22Rv1 (cell line): ENCODE data around the gene KIF6.
A peak's percentile ranks its signal among the peaks of the same experiment; 100 is the strongest.

Source experiments
- H3K27ac ChIP-seq: fragments of 450-650 bp; 2 replicates; pipeline ENCODE4 v1.5.1; 2017
- ZFX ChIP-seq: fragments of 450-650 bp; IDR thresholded peaks from 2 replicates; pipeline ENCODE4 v1.6.1; 2017; ENCODE audit warnings: antibody characterized with exemption, borderline replicate concordance
- TF ChIP-seq, protein P1 (sequence below): fragments of 450-650 bp; IDR thresholded peaks from 2 replicates; pipeline ENCODE4 v1.5.1; 2017; ENCODE audit warnings: mild to moderate bottlenecking

The KIF6 gene

DNA sequence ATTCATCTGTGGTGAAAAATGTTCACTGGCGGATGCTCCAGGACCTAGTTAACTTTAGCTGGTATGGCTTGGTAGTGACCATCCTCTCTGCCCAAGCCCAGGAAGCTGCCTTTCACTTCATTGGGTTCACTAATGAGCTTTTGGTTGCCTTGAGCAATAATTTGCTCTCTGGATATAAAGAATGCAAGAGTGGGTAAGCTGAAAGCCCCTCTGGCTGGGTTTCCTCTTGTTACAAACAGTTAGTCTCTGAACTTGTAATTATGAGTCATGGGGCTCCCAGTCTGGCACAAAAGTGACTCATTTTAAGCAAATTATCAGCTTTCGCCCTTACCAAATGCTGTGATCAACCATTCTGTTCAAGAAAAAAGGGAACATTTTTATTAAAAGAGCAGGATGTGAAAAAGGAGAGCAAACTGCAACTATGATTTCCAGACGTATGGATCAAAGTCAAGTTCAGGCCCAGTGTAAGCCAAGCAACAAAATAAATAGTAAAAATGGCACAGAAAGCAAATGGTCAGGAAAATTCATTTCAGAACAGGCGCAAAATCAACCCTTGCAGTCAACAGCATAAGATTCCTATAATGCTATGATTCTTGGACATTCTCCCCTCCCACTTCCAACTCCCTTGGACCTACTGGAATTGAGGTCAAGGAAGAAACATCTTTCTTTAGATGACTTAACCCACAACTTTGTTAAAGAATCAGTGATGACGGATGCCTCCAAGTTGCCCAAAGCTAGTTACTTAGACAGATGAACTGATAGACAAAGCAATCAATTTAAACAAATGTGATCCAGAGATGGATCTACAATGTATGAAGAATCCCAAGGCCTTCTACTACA, 272.7 kb downstream of the KIF6 start:
- no peak for TF ChIP-seq ZFX
- TF ChIP-seq, protein P1, sequence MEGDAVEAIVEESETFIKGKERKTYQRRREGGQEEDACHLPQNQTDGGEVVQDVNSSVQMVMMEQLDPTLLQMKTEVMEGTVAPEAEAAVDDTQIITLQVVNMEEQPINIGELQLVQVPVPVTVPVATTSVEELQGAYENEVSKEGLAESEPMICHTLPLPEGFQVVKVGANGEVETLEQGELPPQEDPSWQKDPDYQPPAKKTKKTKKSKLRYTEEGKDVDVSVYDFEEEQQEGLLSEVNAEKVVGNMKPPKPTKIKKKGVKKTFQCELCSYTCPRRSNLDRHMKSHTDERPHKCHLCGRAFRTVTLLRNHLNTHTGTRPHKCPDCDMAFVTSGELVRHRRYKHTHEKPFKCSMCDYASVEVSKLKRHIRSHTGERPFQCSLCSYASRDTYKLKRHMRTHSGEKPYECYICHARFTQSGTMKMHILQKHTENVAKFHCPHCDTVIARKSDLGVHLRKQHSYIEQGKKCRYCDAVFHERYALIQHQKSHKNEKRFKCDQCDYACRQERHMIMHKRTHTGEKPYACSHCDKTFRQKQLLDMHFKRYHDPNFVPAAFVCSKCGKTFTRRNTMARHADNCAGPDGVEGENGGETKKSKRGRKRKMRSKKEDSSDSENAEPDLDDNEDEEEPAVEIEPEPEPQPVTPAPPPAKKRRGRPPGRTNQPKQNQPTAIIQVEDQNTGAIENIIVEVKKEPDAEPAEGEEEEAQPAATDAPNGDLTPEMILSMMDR, result no peak
- no peak overlapping the region for H3K27ac ChIP-seq

DNA sequence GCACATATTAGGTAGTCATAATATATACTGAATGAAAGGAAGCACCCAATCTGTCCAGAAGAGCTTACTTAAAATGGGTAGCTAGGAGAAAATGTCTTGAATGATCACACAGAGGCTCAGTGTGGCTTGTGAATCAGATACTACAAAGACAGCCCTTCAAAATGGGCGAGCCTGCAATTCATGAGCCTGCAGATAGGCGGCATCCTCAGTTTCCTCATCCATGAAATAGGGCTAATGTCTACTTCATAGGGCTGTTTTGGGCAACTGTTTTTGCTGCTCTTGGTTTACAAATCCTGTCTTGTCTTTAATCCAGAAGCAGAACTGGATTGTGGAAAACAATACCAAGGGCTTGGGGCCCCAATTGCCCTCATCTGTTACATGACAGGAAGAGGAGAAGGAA, 273.4 kb downstream of the KIF6 start:
- no peak overlapping the region for H3K27ac ChIP-seq
- TF ChIP-seq ZFX, result no peak
- TF ChIP-seq, protein P1, result peak; percentile 69

DNA sequence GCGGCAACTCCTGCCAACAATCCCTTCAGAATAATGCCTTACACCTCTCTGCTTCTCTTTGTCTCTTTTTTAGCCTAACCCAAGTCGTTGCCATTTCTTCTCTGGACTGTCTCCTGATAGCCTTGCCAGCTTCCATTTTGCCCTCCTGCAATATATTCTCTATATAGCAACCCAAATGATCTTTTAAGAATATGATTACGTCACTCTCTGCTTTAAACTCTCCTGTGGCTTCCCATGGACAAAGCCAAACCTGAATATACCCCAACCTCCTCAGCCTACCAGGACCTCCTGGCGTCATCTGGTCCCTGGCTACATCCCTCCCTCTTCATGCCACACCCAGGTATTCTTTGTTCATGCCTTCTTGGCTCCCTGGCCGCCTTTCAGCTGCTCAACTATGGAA, 276.2 kb downstream of the KIF6 start:
- no peak overlapping the region for H3K27ac ChIP-seq
- TF ChIP-seq, protein P1, result no peak
- no peak for TF ChIP-seq ZFX

DNA sequence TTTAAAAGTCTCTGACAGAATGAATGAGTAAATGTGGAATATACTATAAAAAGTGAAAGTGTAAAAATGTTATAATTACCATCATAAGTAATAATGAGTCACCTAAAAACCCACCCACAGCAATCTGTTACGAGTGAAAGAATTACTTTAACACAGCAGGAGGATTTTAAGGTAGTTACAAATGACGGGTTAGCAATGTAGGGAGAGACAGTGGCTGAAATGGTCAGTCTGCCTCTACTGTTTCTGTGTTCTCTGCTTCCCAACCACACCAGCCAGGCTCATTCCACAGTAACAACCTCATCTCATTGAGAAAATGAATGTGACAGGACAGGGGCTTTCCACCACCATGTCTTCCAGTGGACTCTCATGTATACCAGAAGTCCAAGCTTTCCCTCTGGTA, 278.3 kb downstream of the KIF6 start:
- no peak overlapping the region for H3K27ac ChIP-seq
- TF ChIP-seq, protein P1, result no peak
- TF ChIP-seq ZFX, result no peak

DNA sequence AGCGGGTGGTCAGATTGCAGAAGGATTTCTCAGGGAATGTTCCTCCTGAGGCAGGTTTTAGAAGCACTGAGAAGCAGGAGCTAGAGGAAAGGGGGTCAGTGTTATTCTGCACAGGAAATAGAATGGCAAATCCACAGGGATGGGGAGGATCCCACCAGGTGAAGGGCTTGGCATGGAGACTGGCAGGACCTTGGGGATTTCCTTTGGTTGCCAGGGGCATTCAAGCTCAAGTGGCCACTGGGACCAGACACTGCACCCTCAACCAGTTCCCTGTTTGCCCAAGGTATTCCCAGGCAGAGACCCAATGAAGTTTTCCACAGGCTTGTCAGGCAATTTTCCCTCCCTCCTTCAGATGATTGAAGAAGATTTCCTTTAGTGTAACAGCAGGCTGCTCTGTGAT, 279.5 kb downstream of the KIF6 start:
- TF ChIP-seq, protein P1, result no peak
- no peak overlapping the region for H3K27ac ChIP-seq

DNA sequence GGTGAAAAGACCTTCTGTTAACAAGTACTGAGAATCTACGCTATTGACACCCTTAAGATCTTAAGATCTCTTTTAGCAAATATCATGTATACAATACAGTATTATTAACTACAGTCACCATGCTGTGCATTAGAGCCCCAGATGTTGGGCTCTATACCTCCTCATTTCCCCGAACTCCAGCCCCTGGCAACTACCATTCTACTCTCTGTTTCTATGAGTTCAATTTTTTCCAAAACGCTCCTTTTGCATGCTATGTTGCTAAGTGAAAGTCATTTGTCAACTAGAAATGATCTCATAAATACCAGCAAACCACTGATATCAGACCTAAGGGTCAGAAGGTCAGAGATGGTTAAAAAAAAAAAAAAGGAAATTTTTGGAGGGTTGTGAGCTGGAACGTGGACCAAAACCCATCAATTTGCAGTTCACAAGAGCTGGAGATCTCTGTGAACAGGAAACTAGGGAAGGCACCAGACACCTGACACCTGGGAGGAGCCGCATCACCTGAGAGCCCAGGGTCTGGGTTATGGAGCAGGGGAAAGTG, 280.7 kb downstream of the KIF6 start:
- no peak overlapping the region for H3K27ac ChIP-seq
- no peak for TF ChIP-seq ZFX
- TF ChIP-seq, protein P1, result no peak

GRCh38 chr6:39441986-39442385, 283.2 kb downstream of the KIF6 start:
- H3K27ac ChIP-seq, result no peak overlapping the region

More at GRCh38 chr6:39441986-39442385, 283.2 kb downstream of the KIF6 start:
- no peak for TF ChIP-seq ZFX
- TF ChIP-seq, protein P1, result no peak
